ENCODE measurements around the gene GALNT10.
"Not testable (repeated sequence)": the region's sequence is repeated elsewhere in the genome, so short reads cannot be mapped to it uniquely, and the experiment has no call there.

Gene GALNT10

DNA sequence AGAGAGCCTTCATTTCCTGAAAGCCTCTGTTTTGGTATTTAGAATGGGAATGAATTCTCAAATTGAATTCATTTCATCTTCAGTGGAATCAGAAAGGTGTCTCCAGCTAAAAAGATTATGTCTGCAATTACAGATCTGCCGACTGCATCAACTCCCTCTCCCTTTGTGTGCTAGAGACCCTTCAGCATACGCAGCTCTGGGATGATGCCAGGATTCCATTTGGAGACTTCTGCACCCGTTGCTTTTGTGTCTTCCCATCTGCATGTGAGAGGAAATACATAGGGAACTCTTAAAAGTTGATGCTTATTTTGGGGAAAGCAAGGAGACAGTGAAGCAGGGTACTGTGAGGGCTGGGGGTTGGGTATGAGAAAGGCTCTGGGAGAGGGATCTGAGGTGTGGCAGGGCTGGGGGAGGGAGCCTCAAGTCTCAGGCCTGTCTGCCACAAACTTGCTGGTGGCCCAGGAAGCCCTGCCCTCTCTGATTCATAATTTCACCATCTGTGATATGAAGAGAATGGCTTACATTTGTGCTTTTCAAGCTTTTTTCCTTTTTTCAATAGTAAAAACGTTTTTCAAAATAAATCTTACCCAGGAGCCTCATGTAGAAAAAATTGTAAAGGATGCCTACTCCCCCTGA, 165.6 kb downstream of the GALNT10 start:
- Mint-ChIP-seq H3K4me3 (no peak overlapping the region), H3K27me3 (no peaks in the 10 kb centered on the region), H3K36me3 (peaks cover 6% of the 10 kb centered on the region), H3K9me3 (ENCODE audit: low read depth) (no peaks in the 10 kb centered on the region), H3K4me1 (ENCODE audit: low read depth) (no peaks in the 10 kb centered on the region), H3K27ac (no peak overlapping the region)

DNA sequence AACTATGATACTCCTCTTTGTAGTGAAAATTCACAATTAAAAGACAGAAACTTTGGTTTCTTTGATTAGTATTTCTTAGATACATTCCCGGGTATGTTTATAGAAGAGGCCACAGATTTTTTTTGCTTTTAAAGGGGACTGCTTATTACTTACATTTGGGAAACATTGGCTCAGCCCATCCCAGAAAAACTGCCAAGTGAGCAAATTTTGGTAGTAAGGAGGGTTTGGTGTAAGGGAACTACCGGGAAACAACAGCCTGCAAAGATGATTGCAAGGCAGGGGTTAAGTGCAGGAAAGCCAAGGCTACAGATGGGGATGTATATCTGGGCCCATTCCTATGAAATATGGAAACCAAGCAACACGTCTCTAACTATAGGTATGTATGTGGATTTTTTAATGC, 166.4 kb downstream of the GALNT10 start:
- Mint-ChIP-seq H3K4me1 (ENCODE audit: low read depth) (no peaks in the 10 kb centered on the region), H3K27ac (no peak overlapping the region), H3K4me3 (no peak overlapping the region), H3K27me3 (no peaks in the 10 kb centered on the region), H3K9me3 (ENCODE audit: low read depth) (no peaks in the 10 kb centered on the region), H3K36me3 (peaks cover 6% of the 10 kb centered on the region)

DNA sequence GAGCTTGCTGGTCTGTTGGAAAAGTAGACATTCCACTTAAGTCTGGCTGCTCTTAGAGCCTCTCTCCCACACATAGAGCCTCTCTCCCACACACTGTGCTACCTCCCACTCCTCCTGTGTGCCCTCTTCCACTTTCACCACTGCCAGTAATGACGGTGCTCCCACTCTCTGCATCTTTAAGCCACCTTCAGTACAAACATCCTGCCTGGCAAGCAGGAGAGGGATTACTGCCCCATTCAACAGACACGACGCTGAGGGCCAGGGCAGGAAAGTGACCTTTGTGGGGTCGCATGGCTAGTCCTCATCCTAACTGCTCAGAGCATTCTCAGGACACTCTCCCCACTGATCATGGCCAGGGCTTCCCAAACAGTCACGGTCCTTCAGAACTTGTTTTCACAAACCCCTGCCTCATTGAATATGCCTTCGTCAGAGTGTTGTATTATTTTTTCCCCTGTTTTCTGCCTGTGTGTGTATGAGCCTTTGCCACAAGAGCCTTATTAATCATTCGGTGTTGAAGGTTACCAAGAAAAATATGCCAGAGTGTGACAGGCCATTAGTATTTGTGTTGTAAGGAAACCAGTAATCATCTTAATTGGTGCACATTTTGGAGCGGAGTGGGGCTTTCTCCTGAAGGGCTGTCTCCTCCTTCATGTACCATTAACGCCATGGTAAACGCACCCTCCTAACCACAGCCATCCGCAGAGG, 168.1 kb downstream of the GALNT10 start:
- no peaks in the 10 kb centered on the region for H3K9me3 Mint-ChIP-seq (ENCODE audit: low read depth)
- H3K36me3 Mint-ChIP-seq, result peaks cover 7% of the 10 kb centered on the region
- no peak overlapping the region for H3K4me3 Mint-ChIP-seq
- no peak overlapping the region for H3K27ac Mint-ChIP-seq
- H3K27me3 Mint-ChIP-seq, result no peaks in the 10 kb centered on the region
- no peaks in the 10 kb centered on the region for H3K4me1 Mint-ChIP-seq (ENCODE audit: low read depth)

DNA sequence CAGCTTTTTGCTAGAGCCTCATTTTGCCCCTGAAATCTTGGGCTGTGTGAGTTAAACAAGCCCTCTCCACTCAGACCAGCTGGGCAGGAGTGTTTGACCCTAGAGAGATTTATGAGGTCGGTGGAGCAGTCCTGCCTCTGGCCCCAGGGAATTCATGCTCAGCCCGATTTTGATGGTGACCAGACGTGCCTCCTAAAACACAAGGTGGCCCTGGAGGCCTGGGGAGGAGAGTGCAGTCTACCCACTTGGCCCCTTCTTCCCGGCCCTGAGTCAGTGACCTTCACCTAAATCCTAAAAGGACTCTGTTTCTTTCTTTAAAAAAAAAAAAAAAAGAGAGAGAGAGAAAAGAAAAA, 168.7 kb downstream of the GALNT10 start:
- H3K4me3 Mint-ChIP-seq, result no peak overlapping the region
- no peaks in the 10 kb centered on the region for H3K27me3 Mint-ChIP-seq
- no peaks in the 10 kb centered on the region for H3K9me3 Mint-ChIP-seq (ENCODE audit: low read depth)
- H3K36me3 Mint-ChIP-seq, result peaks cover 10% of the 10 kb centered on the region
- H3K27ac Mint-ChIP-seq, result no peak overlapping the region
- H3K4me1 Mint-ChIP-seq (ENCODE audit: low read depth), result no peaks in the 10 kb centered on the region

DNA sequence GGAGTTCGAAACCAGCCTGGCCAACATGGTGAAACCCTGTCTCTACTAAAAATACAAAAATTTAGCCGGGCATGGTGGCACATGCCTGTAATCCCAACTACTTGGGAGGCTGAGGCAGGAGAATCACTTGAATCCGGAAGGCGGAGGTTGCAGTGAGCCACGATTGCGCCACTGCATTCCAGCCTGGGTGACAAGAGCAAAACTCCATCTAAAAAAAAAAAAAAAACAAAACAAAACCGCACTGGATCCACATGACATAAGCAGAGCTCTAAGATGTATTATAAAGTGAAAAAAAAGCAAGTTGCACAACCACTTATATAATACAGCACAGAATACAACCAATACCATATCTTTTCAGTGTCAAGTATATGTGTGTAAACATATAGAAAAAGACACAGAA, 169.7 kb downstream of the GALNT10 start:
- H3K27me3 Mint-ChIP-seq; H3K4me1 Mint-ChIP-seq (ENCODE audit: low read depth); H3K36me3 Mint-ChIP-seq; H3K27ac Mint-ChIP-seq; H3K9me3 Mint-ChIP-seq (ENCODE audit: low read depth); H3K4me3 Mint-ChIP-seq: not testable (repeated sequence)

DNA sequence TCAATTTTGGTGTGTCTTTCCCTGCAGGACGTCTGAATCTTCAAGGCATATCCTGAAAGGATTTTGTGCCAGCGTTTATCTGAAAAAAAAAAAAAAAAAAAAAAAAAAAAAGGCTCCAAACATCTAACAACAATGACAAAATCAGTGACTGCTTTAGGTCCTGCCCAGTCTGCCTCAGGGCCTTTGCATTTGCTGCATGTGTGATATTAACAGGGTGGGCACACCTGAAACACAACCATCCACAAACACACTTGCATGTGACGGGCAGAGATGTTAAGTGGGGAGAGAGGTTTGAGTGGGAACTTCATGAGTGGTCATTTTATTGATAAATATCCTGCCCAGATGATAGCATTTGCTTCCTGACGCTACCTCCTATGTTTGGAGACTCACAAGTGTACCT, 172.9 kb downstream of the GALNT10 start:
- no peaks in the 10 kb centered on the region for H3K4me1 Mint-ChIP-seq (ENCODE audit: low read depth)
- no peak overlapping the region for H3K4me3 Mint-ChIP-seq
- H3K27ac Mint-ChIP-seq, result no peak overlapping the region

DNA sequence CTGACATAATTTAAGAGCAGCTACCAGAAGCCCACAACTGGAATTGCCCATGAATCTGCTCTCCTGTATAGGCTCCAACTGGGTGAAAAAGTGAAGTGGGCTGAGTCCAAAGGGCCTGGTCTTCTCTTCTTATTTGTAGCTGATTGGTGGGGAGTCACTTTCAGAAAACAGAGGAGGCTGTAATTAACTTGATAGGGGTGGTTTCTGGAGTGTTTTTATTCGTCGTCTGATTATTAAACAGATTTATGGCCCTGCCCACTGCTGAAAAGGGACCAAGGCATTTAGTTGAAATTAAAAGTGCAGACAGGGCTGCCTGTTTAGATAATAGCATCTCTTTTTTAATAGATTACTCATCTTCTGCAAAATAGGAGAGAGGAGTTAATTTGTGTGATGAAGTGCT, 174.2 kb downstream of the GALNT10 start:
- Mint-ChIP-seq H3K9me3 (ENCODE audit: low read depth) (no peaks in the 10 kb centered on the region), H3K4me1 (ENCODE audit: low read depth) (no peaks in the 10 kb centered on the region), H3K27me3 (no peaks in the 10 kb centered on the region), H3K4me3 (no peak overlapping the region), H3K27ac (no peak overlapping the region), H3K36me3 (peaks cover 15% of the 10 kb centered on the region)

More for the DNA sequence above, 172.9 kb downstream of the GALNT10 start:
- Mint-ChIP-seq H3K27me3 (no peaks in the 10 kb centered on the region), H3K36me3 (peaks cover 12% of the 10 kb centered on the region), H3K9me3 (ENCODE audit: low read depth) (no peaks in the 10 kb centered on the region)

DNA sequence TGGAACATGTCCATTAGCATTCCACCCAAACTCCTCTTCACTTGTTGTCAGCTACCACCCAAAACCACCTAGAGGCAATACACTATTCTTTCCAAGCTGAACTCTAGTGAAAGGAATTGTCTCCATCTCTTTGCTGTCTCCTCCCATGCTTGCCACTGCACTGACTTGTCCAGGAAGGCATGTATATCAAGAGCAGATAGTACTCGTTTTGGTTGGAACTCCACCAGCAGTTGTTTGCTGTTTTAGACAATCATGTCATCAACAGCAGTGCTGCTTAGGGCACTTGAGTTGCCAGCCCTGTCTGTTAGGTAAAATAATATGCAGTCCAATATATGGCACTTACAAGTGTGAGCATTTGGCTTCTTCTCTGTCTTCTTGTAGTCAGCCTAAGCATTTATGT, 175.3 kb downstream of the GALNT10 start:
- peaks cover 19% of the 10 kb centered on the region for H3K36me3 Mint-ChIP-seq
- no peaks in the 10 kb centered on the region for H3K4me1 Mint-ChIP-seq (ENCODE audit: low read depth)
- no peaks in the 10 kb centered on the region for H3K9me3 Mint-ChIP-seq (ENCODE audit: low read depth)
- no peak overlapping the region for H3K27ac Mint-ChIP-seq
- H3K4me3 Mint-ChIP-seq, result no peak overlapping the region
- H3K27me3 Mint-ChIP-seq, result no peaks in the 10 kb centered on the region

DNA sequence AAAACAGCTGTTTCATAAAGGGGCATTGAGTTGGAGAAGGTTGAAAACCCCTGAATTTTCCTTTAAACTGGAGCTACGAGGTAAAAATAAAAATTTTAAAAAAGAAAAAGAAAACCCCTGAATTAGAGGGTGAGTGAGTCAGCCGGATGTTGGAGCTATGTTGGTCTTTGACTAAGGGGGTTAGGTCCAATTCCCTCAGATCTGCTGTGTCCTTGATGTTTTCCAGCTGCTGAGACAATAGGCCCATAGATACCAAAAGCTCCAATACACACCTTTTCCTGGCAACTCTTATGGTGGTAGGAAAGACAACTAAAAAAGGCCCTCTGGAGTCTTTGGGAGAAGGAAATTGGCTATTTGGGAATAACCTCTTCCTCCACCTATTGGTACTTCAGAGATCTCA, 175.8 kb downstream of the GALNT10 start:
- Mint-ChIP-seq H3K4me3 (no peak overlapping the region), H3K36me3 (peaks cover 18% of the 10 kb centered on the region), H3K4me1 (ENCODE audit: low read depth) (no peaks in the 10 kb centered on the region), H3K9me3 (ENCODE audit: low read depth) (no peaks in the 10 kb centered on the region), H3K27me3 (no peaks in the 10 kb centered on the region), H3K27ac (no peak overlapping the region)

DNA sequence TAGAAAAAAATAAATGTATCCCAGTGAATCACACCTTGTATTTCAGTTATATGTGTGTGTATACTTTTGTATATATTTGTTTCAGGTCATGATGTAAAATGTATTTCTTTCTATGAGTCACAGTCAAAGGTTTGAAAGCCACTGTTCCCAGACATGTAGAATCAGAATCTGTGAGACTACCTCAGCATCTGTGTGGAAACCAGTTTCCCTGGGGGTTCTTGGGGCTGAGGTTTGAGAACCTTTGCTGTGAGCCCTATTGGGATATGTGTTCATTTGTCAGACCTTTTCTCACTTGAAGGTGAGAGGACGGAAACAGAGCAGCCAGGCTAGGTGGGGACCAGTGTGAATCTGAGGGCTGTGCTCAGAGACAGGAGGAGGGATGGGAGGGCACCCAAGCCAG, 176.6 kb downstream of the GALNT10 start:
- no peaks in the 10 kb centered on the region for H3K9me3 Mint-ChIP-seq (ENCODE audit: low read depth)
- no peaks in the 10 kb centered on the region for H3K4me1 Mint-ChIP-seq (ENCODE audit: low read depth)
- H3K27ac Mint-ChIP-seq, result no peak overlapping the region
- no peak overlapping the region for H3K4me3 Mint-ChIP-seq
- no peaks in the 10 kb centered on the region for H3K27me3 Mint-ChIP-seq
- H3K36me3 Mint-ChIP-seq, result peaks cover 18% of the 10 kb centered on the region

DNA sequence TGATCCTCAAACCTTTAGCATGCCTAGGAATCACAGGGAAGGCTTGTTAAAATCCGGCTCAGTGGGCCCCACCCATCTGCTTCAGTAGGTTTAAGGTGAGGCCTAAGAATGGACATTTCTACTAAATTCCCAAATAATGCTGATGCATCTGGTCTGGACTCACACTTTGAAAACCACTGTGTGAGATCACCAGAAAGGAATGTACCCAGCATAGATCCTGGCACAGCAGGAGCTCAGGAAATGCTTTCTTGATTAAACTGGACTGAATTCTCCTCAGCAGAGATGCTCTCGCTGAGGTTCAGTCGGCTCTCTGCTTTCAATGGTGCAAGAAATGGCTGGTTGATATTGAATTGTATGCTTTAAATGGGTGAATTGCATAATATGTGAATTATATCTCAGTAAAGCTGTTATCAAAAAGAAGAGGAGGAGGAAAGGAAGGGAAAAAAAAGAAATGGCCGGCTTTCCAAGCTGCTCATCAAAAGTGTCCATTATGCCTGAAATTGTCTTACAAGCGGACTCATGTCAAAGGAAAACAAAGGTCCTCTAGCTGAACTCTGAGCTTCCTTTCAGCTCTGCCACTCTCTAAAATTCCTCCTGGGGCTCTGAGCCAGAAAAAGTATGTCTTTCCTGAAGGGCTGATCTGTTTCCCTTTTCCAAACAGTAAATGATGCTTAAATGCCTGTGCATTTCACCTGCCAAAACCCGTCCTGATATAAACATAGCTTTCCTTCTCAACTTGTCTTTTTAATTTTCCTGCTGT, 177.7 kb downstream of the GALNT10 start:
- Mint-ChIP-seq H3K4me3 (no peak overlapping the region), H3K4me1 (ENCODE audit: low read depth) (no peaks in the 10 kb centered on the region), H3K27ac (no peak overlapping the region), H3K27me3 (no peaks in the 10 kb centered on the region), H3K9me3 (ENCODE audit: low read depth) (no peaks in the 10 kb centered on the region), H3K36me3 (peaks cover 18% of the 10 kb centered on the region)

DNA sequence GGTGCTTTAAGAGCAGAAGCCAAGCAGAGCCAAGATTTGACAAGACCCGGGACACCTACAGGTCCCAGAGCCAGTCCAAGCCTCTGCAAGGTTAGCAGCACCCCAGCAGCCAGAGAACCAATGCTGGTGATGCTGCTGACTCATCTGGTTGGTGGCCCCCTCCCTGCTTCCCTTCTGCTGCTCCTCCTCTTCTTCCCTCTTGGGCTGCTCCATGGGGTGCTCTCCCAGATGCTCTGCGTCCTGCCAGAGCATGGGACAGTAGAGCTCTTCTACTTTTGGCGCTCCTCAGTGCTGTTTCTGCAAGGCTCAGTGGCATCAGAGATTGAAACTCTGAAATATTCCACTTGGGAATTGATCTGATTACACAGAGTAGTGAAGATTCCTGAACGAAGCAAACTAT, 179.1 kb downstream of the GALNT10 start:
- Mint-ChIP-seq H3K36me3 (peaks cover 14% of the 10 kb centered on the region), H3K4me3 (no peak overlapping the region), H3K27me3 (no peaks in the 10 kb centered on the region), H3K27ac (no peak overlapping the region), H3K4me1 (ENCODE audit: low read depth) (no peaks in the 10 kb centered on the region), H3K9me3 (ENCODE audit: low read depth) (no peaks in the 10 kb centered on the region)

DNA sequence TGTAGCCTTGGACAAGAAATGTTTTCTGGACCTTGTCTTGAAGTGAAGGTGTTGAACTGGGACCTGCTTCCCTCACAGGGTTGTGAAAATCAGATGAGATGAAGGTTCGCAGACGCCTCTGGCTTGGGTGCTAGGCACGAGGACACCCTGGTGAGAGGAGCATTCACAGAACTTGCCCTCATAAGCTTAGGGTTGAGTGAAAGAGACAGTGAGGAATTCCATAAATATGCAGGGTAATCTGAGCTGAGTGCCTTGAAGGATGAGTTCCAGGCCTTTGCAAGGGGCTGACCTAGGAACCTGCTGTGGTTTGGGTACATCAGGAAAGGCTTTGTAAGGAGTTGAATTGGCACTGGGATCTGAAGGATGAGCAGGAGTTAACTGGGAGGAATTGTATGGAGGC, 179.6 kb downstream of the GALNT10 start:
- Mint-ChIP-seq H3K4me3 (no peak overlapping the region), H3K36me3 (peaks cover 14% of the 10 kb centered on the region), H3K27ac (no peak overlapping the region), H3K9me3 (ENCODE audit: low read depth) (no peaks in the 10 kb centered on the region), H3K27me3 (no peaks in the 10 kb centered on the region), H3K4me1 (ENCODE audit: low read depth) (no peaks in the 10 kb centered on the region)

DNA sequence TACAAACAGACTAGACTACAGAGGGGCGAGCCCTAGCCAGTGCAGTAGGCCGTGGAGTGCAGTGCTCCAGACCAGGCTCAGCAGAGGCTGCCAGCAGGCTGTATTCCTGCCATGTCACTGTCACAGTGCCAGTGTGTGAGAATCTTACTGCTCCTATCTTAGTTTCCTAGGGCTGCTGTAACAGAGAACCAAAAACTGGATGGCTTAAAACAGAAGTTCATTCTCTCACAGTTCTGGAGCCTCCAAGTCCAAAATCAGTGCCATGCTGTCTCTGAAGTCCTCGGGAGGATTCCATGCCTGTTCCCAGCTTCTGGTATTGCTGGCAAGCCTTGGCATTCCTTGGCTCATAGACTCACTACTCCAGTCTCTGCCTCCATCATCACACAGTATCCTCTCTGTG, 180.3 kb downstream of the GALNT10 start:
- Mint-ChIP-seq H3K27ac (no peak overlapping the region), H3K36me3 (peaks cover 11% of the 10 kb centered on the region)

DNA sequence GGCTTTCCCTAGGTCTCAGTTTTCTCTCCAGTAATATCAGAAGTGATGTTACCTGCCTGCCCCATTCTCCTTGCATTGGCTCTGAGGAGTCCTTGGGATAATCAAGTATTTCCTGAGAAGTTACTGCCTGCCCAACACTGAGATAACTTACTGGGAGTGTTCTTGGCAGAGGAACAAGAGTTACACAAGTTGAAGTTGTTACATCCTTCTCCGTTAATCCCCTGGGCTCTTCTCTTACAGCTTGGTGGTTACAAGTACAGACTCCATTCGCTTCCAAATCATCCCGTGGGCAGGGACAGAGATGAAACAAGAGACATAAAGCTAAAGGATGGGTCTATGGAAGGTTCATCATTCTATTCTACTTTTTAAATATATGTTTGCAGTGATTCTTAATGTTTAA, 181.2 kb downstream of the GALNT10 start:
- Mint-ChIP-seq H3K4me1 (ENCODE audit: low read depth) (no peaks in the 10 kb centered on the region), H3K27me3 (no peaks in the 10 kb centered on the region), H3K36me3 (peaks cover 10% of the 10 kb centered on the region), H3K4me3 (no peak overlapping the region), H3K27ac (no peak overlapping the region), H3K9me3 (ENCODE audit: low read depth) (no peaks in the 10 kb centered on the region)

More for the DNA sequence above, 180.3 kb downstream of the GALNT10 start:
- Mint-ChIP-seq H3K4me3 (no peak overlapping the region), H3K9me3 (ENCODE audit: low read depth) (no peaks in the 10 kb centered on the region), H3K27me3 (no peaks in the 10 kb centered on the region), H3K4me1 (ENCODE audit: low read depth) (no peaks in the 10 kb centered on the region)

All from activated naive CD8-positive, alpha-beta T cell (primary cell).